Measurements from ENCODE around the gene PRDX3.

PRDX3 gene

DNA sequence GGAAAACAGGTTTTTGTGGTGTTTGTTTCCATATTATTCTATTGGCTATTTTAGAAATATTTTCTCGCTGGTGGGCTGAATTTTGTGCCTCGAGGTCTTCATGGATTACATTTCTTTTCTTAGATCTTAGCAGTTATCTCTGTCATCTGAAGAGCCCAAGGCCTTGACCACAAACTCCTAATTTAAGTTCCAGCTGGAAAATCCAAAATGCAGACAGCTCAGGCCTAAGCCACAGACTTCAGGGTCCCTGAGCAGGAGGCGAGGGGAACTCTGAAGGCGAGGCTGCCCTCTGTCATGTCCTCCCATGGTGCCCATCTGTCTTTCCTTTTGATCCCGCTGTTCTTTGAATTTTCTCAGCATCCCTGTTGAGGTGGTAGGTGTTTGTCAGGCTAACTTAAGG, 60.4 kb downstream of the PRDX3 start:
- no peak for DNase-seq

All from activated effector memory CD4-positive, alpha-beta T cell treated with Interleukin-2 at 50 U/mL for 16 hours (primary cell).